ENCODE data around the gene C9orf50. TPM values are rescaled to one million over a fixed set of nuclear protein-coding genes. Genes with fewer than 3 reads are reported as not detected.

C9orf50 gene
- polyA plus RNA-seq, 1 donor from 2014 or later = not detected

DNA sequence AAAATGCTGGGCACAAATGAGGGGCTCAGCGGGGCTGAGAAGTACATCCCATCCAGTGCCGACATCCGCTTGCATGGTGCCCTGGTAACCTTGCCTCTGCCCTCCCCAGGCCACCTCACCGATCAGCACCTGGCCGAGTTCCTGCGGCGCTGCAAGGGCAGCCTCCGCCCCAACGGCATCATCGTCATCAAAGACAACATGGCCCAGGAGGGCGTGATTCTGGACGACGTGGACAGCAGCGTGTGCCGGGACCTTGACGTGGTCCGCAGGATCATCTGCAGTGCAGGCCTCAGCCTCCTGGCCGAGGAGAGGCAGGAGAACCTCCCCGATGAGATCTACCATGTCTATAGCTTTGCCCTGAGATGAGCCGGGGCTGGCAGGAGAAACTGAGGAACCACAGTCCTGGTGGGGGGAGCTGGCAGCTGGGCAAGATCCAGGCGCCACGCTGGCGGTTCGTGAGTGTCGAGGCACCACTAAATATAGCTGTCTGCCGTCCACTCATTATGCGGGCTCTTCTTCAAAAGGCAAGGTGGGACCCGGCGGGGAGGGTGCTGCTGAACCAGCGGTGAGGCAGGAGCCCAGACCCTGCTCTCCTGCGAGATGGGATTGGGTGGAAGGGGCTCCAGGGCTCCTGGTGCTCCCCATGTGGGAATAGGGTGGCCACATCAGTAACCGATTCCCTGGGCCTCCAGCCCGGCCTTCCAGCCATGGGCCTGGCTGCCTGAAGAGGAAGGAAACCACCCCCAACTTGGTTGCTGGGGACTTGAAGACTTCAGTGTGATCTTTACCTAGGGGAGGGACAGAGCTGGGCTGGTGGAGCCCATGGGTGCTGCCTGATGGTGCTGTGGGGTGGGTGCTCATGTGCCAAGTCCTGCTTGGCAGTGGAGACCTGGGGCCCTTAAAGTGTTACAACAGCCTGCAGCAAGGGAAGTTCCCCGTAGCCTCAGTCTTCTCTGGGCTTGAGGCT, 14.5 kb upstream of the C9orf50 start (continued):
- TF ChIP-seq MXI1 (conservative IDR thresholded peaks at IDR 0.05; ENCODE audit: poor library complexity, severe bottlenecking) = no peak

DNA sequence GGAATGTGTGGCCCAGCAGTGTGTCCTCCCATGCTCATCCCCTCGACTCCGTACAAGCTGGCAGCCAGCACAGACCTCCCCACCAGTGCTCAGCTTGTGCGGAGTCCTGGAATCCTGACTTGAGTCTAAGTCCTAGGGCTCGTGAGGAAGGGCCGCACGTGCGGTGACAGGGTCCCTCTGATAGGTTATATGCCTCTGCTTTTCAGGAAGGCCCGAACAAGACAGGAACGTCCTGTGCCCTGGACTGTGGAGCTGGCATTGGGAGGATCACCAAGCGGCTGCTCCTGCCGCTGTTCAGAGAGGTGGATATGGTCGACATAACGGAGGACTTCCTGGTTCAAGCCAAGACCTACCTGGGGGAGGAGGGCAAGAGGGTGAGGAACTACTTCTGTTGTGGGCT, 12.9 kb upstream of the C9orf50 start:
- no peaks in the 10 kb centered on the region for H3K36me3 ChIP-seq (ENCODE audit: insufficient read depth, low read length)
- H3K4me3 ChIP-seq (ENCODE audit: low read length) = no peak overlapping the region
- no peak overlapping the region for H3K4me2 ChIP-seq (ENCODE audit: low read length)
- H2AFZ ChIP-seq (ENCODE audit: low read depth, low read length) = no peak overlapping the region
- peaks cover 10% of the 10 kb centered on the region for H4K20me1 ChIP-seq (ENCODE audit: insufficient read depth)
- peaks cover 37% of the 10 kb centered on the region for H3K79me2 ChIP-seq (replicated peaks; ENCODE audit: insufficient read depth, low read length)
- no peaks in the 10 kb centered on the region for H3K27me3 ChIP-seq (ENCODE audit: insufficient read depth, low read depth, low read length)
- no peaks in the 10 kb centered on the region for H3F3A ChIP-seq (ENCODE audit: insufficient read depth, low read length, poor library complexity, severe bottlenecking)
- no peak overlapping the region for H3K9ac ChIP-seq (ENCODE audit: low read length)
- H3K9me2 ChIP-seq (ENCODE audit: insufficient read depth, low read length) = no peaks in the 10 kb centered on the region
- no peaks in the 10 kb centered on the region for H3K9me3 ChIP-seq (ENCODE audit: low read length)
- no peak overlapping the region for H3K27ac ChIP-seq (ENCODE audit: low read length)
- TF ChIP-seq, protein P1, sequence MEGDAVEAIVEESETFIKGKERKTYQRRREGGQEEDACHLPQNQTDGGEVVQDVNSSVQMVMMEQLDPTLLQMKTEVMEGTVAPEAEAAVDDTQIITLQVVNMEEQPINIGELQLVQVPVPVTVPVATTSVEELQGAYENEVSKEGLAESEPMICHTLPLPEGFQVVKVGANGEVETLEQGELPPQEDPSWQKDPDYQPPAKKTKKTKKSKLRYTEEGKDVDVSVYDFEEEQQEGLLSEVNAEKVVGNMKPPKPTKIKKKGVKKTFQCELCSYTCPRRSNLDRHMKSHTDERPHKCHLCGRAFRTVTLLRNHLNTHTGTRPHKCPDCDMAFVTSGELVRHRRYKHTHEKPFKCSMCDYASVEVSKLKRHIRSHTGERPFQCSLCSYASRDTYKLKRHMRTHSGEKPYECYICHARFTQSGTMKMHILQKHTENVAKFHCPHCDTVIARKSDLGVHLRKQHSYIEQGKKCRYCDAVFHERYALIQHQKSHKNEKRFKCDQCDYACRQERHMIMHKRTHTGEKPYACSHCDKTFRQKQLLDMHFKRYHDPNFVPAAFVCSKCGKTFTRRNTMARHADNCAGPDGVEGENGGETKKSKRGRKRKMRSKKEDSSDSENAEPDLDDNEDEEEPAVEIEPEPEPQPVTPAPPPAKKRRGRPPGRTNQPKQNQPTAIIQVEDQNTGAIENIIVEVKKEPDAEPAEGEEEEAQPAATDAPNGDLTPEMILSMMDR (IDR thresholded peaks at IDR 0.05; ENCODE audit: poor library complexity, severe bottlenecking) = no peak
- no peak for TF ChIP-seq MXI1 (conservative IDR thresholded peaks at IDR 0.05; ENCODE audit: poor library complexity, severe bottlenecking)
- no peak for TF ChIP-seq EP300 (conservative IDR thresholded peaks at IDR 0.05; ENCODE audit: poor library complexity, severe bottlenecking)
- TF ChIP-seq, protein P2, sequence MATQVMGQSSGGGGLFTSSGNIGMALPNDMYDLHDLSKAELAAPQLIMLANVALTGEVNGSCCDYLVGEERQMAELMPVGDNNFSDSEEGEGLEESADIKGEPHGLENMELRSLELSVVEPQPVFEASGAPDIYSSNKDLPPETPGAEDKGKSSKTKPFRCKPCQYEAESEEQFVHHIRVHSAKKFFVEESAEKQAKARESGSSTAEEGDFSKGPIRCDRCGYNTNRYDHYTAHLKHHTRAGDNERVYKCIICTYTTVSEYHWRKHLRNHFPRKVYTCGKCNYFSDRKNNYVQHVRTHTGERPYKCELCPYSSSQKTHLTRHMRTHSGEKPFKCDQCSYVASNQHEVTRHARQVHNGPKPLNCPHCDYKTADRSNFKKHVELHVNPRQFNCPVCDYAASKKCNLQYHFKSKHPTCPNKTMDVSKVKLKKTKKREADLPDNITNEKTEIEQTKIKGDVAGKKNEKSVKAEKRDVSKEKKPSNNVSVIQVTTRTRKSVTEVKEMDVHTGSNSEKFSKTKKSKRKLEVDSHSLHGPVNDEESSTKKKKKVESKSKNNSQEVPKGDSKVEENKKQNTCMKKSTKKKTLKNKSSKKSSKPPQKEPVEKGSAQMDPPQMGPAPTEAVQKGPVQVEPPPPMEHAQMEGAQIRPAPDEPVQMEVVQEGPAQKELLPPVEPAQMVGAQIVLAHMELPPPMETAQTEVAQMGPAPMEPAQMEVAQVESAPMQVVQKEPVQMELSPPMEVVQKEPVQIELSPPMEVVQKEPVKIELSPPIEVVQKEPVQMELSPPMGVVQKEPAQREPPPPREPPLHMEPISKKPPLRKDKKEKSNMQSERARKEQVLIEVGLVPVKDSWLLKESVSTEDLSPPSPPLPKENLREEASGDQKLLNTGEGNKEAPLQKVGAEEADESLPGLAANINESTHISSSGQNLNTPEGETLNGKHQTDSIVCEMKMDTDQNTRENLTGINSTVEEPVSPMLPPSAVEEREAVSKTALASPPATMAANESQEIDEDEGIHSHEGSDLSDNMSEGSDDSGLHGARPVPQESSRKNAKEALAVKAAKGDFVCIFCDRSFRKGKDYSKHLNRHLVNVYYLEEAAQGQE (IDR thresholded peaks at IDR 0.05; ENCODE audit: borderline replicate concordance) = no peak
- TF ChIP-seq POLR2AphosphoS5 (IDR thresholded peaks at IDR 0.05) = no peak
- no peak for TF ChIP-seq EZH2 (IDR thresholded peaks at IDR 0.05; ENCODE audit: borderline replicate concordance, insufficient read depth, low read length, poor library complexity, severe bottlenecking)
- TF ChIP-seq TAF1 (IDR thresholded peaks at IDR 0.05; ENCODE audit: low read depth) = no peak
- no peak for TF ChIP-seq SMC3 (conservative IDR thresholded peaks at IDR 0.05; ENCODE audit: poor library complexity)

DNA sequence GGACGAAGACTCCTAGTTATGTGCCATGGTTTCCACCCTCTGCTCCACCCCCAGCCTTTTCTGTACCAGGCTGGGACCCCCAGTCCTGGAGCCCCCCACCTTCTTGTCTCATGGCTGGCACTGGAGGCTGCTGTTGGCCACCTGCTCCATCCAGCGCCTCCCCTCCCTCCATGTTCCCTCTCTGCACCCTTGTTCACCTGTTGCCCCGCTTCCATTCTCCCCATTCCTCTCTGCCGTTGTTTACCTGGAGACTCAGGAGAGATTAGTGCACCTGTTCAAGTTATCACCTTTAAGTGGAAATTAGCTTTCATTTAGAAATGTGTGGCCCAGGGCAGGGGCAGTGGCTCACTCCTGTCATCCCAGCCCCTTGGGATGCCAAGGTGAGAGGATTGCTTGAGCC, 12.3 kb upstream of the C9orf50 start:
- Histone ChIP-seq H3K27me3 (ENCODE audit: insufficient read depth, low read depth, low read length) (no peaks in the 10 kb centered on the region), H3F3A (ENCODE audit: insufficient read depth, low read length, poor library complexity, severe bottlenecking) (no peaks in the 10 kb centered on the region), H3K9me3 (ENCODE audit: low read length) (no peaks in the 10 kb centered on the region), H4K20me1 (ENCODE audit: insufficient read depth) (peaks cover 10% of the 10 kb centered on the region), H3K4me2 (ENCODE audit: low read length) (no peak overlapping the region), H3K9ac (ENCODE audit: low read length) (no peak overlapping the region), H2AFZ (ENCODE audit: low read depth, low read length) (no peak overlapping the region), H3K9me2 (ENCODE audit: insufficient read depth, low read length) (no peaks in the 10 kb centered on the region), H3K36me3 (ENCODE audit: insufficient read depth, low read length) (no peaks in the 10 kb centered on the region), H3K27ac (ENCODE audit: low read length) (no peak overlapping the region), H3K4me3 (ENCODE audit: low read length) (no peak overlapping the region), H3K79me2 (replicated peaks; ENCODE audit: insufficient read depth, low read length) (peaks cover 43% of the 10 kb centered on the region)
- TF ChIP-seq TAF1 (IDR thresholded peaks at IDR 0.05; ENCODE audit: low read depth) (no peak), MXI1 (conservative IDR thresholded peaks at IDR 0.05; ENCODE audit: poor library complexity, severe bottlenecking) (no peak)
- TF ChIP-seq, protein P2 (IDR thresholded peaks at IDR 0.05; ENCODE audit: borderline replicate concordance) = no peak

Data from neural cell (in vitro differentiated cells).